HCT116 (cell line): Measurements from ENCODE around the gene MTMR6. TPM values are rescaled to one million over a fixed set of nuclear protein-coding genes. Genes with fewer than 3 reads are reported as not detected.

Experiments
- ATAC-seq: fragments of 200-7000 bp; cut with Tn5 transposase; 2 replicates; pipeline ENCODE4 v1.9.1; 2020; ENCODE audit warnings: mild to moderate bottlenecking, moderate library complexity
- BruUV-seq: library from RNA; stranded (reverse); fragments of 400-500 nt; replicated peaks from 2 replicates; lab custom pipeline; 2021; lab: Mats Ljungman, UMichigan
- CTCF ChIA-PET: fragments of 300-600 bp; sonication (Branson Sonifier 250); formaldehyde crosslinking; loops from one replicate; lab custom pipeline; 2021; ENCODE audit warnings: antibody characterized with exemption; lab: Charles Lee
- POLR2A ChIA-PET: fragments of 300-600, 350-600 bp; sonication (Branson Sonifier 250); formaldehyde crosslinking; loops from one replicate; lab custom pipeline; 2021; ENCODE audit warnings: antibody characterized with exemption; lab: Charles Lee
- RAD21 ChIA-PET, 2 experiments: fragments of 300-600 bp; sonication (Branson Sonifier 250); formaldehyde crosslinking; loops; one replicate each; lab custom pipeline; 2023; ENCODE audit warnings: low total read pairs in 2 of 2; ENCODE audit not compliant: uncharacterized antibody in 2 of 2, unreplicated experiment in 2 of 2, low non-redundant PET in 1 of 2; lab: Charles Lee
- DNase-seq: peaks from one replicate; pipeline ENCODE4 v3.0.0-alpha.2; 2010; ENCODE audit warnings: low read depth, low spot score
- H2AFZ ChIP-seq: fragments of 200-600 bp; shearing (Covaris generic), sonication (generic); 2 replicates; pipeline ENCODE4 v1.6.1; 2017; ENCODE audit warnings: low read depth, mixed run types, mixed read lengths, antibody characterized with exemption, low read length; ENCODE audit not compliant: poor library complexity, severe bottlenecking
- H3K27ac ChIP-seq: 2 replicates; pipeline ENCODE4 v1.5.1; 2012; ENCODE audit warnings: low read depth, low read length
- H3K27me3 ChIP-seq: fragments of 200-600 bp; sonication (generic); 2 replicates; pipeline ENCODE4 v1.6.1; 2016; ENCODE audit warnings: mixed run types, low read length, mixed read lengths; ENCODE audit not compliant: insufficient read depth
- H3K36me3 ChIP-seq, 2 experiments: fragments of 200-500 bp in 1 of 2; fragments of 200-600 bp in 1 of 2; sonication (Bioruptor generic) in 1 of 2; sonication (generic) in 1 of 2; 2 replicates each; pipeline versions ENCODE4 v1.5.1 to v1.6.1; 2014 to 2016; ENCODE audit warnings: low read length in 2 of 2, inconsistent platforms in 1 of 2, mixed read lengths in 1 of 2, mixed run types in 1 of 2; ENCODE audit not compliant: insufficient read depth in 2 of 2, control insufficient read depth in 1 of 2
- H3K4me1 ChIP-seq, 2 experiments: fragments of 200-600 bp in 1 of 2; sonication (generic) in 1 of 2; 2 replicates each; pipeline versions ENCODE4 v1.5.1 to v1.6.1; 2012 to 2017; ENCODE audit warnings: low read length in 2 of 2, inconsistent platforms in 1 of 2, mild to moderate bottlenecking in 1 of 2, mixed read lengths in 1 of 2, mixed run types in 1 of 2, moderate library complexity in 1 of 2; ENCODE audit not compliant: insufficient read depth in 2 of 2, control insufficient read depth in 1 of 2
- H3K4me2 ChIP-seq: fragments of 200-600 bp; sonication (generic); 2 replicates; pipeline ENCODE4 v1.6.1; 2017; ENCODE audit warnings: mixed run types, low read length, mixed read lengths
- H3K4me3 ChIP-seq, 2 experiments: fragments of 200-600 bp in 1 of 2; sonication (generic) in 1 of 2; replicated peaks in 1 of 2; 2 replicates each; pipeline ENCODE4 v1.5.1; 2011 to 2016; ENCODE audit warnings: low read length in 2 of 2, control low read depth in 1 of 2, low read depth in 1 of 2, mild to moderate bottlenecking in 1 of 2, mixed read lengths in 1 of 2, mixed run types in 1 of 2
- H3K79me2 ChIP-seq: fragments of 200-600 bp; sonication (generic); 2 replicates; pipeline ENCODE4 v1.6.1; 2017; ENCODE audit warnings: mild to moderate bottlenecking, mixed run types, low read length, moderate library complexity, mixed read lengths; ENCODE audit not compliant: insufficient read depth
- H3K9ac ChIP-seq: fragments of 200-600 bp; sonication (generic); 2 replicates; pipeline ENCODE4 v1.6.1; 2016; ENCODE audit warnings: low read length, mixed read lengths
- H3K9me2 ChIP-seq: fragments of 200-600 bp; sonication (generic), shearing (Covaris generic); 2 replicates; pipeline ENCODE4 v1.6.1; 2017; ENCODE audit warnings: mixed run types, mild to moderate bottlenecking, moderate library complexity; ENCODE audit not compliant: insufficient read depth
- H3K9me3 ChIP-seq, 2 experiments: fragments of 200-500 bp in 1 of 2; fragments of 200-600 bp in 1 of 2; sonication (Bioruptor generic) in 1 of 2; sonication (generic) in 1 of 2; 2 replicates each; pipeline ENCODE4 v1.6.1; 2014 to 2017; ENCODE audit warnings: low read length in 2 of 2, mixed read lengths in 2 of 2, inconsistent platforms in 1 of 2, low read depth in 1 of 2, mild to moderate bottlenecking in 1 of 2, mixed run types in 1 of 2, moderate library complexity in 1 of 2; ENCODE audit not compliant: control insufficient read depth in 1 of 2, insufficient read depth in 1 of 2
- H4K20me1 ChIP-seq: fragments of 200-600 bp; sonication (generic), shearing (Covaris generic); 2 replicates; pipeline ENCODE4 v1.6.1; 2017; ENCODE audit warnings: mixed run types, mild to moderate bottlenecking, moderate library complexity; ENCODE audit not compliant: insufficient read depth
- CBX3 ChIP-seq: IDR thresholded peaks from 2 replicates; pipeline ENCODE4 v1.6.1; 2012; ENCODE audit warnings: low read depth
- CEBPB ChIP-seq: IDR thresholded peaks from 2 replicates; pipeline ENCODE4 v1.6.1; 2012; ENCODE audit warnings: low read depth
- EGR1 ChIP-seq: IDR thresholded peaks from 2 replicates; pipeline ENCODE4 v1.6.1; 2012; ENCODE audit warnings: low read depth
- EZH2 ChIP-seq: fragments of 200-600 bp; sonication (generic); IDR thresholded peaks from 2 replicates; pipeline ENCODE4 v1.6.1; 2017; ENCODE audit warnings: antibody characterized with exemption, mixed run types
- EZH2phosphoT487 ChIP-seq: fragments of 200-600 bp; IDR thresholded peaks from 2 replicates; pipeline ENCODE4 v1.6.1; 2018; ENCODE audit warnings: antibody characterized with exemption, borderline replicate concordance
- FOSL1 ChIP-seq: IDR thresholded peaks from 2 replicates; pipeline ENCODE4 v1.6.1; 2012; ENCODE audit warnings: low read depth
- JUND ChIP-seq: IDR thresholded peaks from 2 replicates; pipeline ENCODE4 v1.6.1; 2012
- POLR2A ChIP-seq: IDR thresholded peaks from 2 replicates; pipeline ENCODE4 v1.7.0; 2011; ENCODE audit warnings: borderline replicate concordance; ENCODE audit not compliant: insufficient read depth, insufficient read length; ENCODE audit errors: extremely low read depth
- SIN3A ChIP-seq: IDR thresholded peaks from 2 replicates; pipeline ENCODE4 v1.6.1; 2012; ENCODE audit warnings: low read depth
- YY1 ChIP-seq: IDR thresholded peaks from 2 replicates; pipeline ENCODE4 v1.6.1; 2011; ENCODE audit warnings: low read length, low read depth, moderate library complexity, mild to moderate bottlenecking; ENCODE audit not compliant: insufficient replicate concordance; ENCODE audit errors: extremely low read depth
- ZFX ChIP-seq: fragments of 450-650 bp; IDR thresholded peaks from 2 replicates; pipeline ENCODE4 v1.6.1; 2017
- intact Hi-C: fragments of 100-400 bp; cut with micrococcal nuclease; formaldehyde crosslinking; loops from 2 replicates; pipeline ENCODE4 v1.10.0; 2022
- total RNA-seq: library from RNA; stranded (reverse); gene quantifications from one replicate; pipeline ENCODE4 v1.2.1, GENCODE V29; 2021; ENCODE audit not compliant: unreplicated experiment
- TF ChIP-seq, protein P1 (sequence below): IDR thresholded peaks from 2 replicates; pipeline ENCODE4 v1.6.1; 2012; ENCODE audit warnings: low read depth
- TF ChIP-seq, protein P2 (sequence below): IDR thresholded peaks from 2 replicates; pipeline ENCODE4 v1.6.1; 2012
- TF ChIP-seq, protein P3 (sequence below): IDR thresholded peaks from 2 replicates; pipeline ENCODE4 v1.6.1; 2012

Gene MTMR6
- total RNA-seq, 1 experiment from 2014 or later: 11.4 TPM

DNA sequence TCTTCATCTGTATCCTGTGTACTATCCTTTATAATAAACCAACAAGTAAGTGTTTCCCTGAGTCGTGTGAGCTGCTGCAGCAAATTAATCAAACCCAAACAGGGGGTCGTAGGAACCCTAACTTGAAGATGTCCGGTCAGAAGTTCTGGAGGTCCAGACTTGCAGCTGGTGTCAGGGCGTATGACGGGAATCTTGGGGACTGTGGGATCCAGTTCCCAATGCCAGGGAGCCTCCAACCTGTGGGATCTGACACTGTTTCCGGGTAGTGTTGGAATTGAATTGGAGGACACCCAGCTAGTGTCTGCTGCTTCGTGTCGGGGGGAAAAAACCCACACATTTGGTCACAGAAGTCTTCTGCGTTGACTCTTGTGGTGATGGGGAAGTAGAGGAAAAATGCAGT is 63.1 kb downstream of the MTMR6 start (continued):
- TF ChIP-seq, protein P1, sequence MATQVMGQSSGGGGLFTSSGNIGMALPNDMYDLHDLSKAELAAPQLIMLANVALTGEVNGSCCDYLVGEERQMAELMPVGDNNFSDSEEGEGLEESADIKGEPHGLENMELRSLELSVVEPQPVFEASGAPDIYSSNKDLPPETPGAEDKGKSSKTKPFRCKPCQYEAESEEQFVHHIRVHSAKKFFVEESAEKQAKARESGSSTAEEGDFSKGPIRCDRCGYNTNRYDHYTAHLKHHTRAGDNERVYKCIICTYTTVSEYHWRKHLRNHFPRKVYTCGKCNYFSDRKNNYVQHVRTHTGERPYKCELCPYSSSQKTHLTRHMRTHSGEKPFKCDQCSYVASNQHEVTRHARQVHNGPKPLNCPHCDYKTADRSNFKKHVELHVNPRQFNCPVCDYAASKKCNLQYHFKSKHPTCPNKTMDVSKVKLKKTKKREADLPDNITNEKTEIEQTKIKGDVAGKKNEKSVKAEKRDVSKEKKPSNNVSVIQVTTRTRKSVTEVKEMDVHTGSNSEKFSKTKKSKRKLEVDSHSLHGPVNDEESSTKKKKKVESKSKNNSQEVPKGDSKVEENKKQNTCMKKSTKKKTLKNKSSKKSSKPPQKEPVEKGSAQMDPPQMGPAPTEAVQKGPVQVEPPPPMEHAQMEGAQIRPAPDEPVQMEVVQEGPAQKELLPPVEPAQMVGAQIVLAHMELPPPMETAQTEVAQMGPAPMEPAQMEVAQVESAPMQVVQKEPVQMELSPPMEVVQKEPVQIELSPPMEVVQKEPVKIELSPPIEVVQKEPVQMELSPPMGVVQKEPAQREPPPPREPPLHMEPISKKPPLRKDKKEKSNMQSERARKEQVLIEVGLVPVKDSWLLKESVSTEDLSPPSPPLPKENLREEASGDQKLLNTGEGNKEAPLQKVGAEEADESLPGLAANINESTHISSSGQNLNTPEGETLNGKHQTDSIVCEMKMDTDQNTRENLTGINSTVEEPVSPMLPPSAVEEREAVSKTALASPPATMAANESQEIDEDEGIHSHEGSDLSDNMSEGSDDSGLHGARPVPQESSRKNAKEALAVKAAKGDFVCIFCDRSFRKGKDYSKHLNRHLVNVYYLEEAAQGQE: no peak
- TF ChIP-seq EZH2 (no peak), FOSL1 (no peak)

DNA sequence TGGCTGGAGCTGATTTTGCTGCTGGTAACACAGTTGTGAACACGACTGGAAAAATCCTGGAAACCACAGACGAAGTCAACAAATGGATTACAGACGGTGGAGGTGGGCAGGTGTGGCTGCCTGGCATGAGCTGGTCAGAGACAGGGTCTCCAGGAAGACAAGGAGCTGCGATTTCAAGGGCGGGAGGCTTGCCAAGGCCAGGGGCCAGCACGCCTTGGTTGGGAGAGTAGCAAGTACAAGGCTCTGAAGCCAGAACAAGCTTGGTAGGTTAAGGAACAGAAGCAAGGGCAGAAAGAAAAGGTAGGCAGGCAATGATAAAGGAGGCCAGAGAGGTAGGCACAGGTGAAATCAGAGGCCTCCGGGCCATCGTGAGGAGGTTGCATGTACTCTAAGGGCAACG is 64.5 kb downstream of the MTMR6 start:
- Histone ChIP-seq H3K27me3 (no peaks in the 10 kb centered on the region), H3K9me3 (no peaks in the 10 kb centered on the region), H3K4me2 (no peak overlapping the region), H3K9me2 (no peaks in the 10 kb centered on the region), H2AFZ (no peak overlapping the region), H3K27ac (no peak overlapping the region), H3K4me1 (no peaks in the 10 kb centered on the region), H4K20me1 (no peaks in the 10 kb centered on the region), H3K36me3 (no peaks in the 10 kb centered on the region), H3K79me2 (no peaks in the 10 kb centered on the region), H3K4me3 (no peak overlapping the region), H3K9ac (no peak overlapping the region)
- intact Hi-C loops: loop anchor here (10.0 kb wide), 1 partner anchor 62 kb away; the partner anchor contains the start of gene MTMR6
- CTCF ChIA-PET: no interaction called here
- no TSS peak for BruUV-seq
- POLR2A ChIA-PET: no interaction called here
- TF ChIP-seq, protein P1: no peak
- TF ChIP-seq EZH2phosphoT487 (no peak), SIN3A (no peak), CBX3 (no peak), FOSL1 (no peak), EZH2 (no peak), CEBPB (no peak), EGR1 (no peak), YY1 (no peak), POLR2A (no peak), JUND (no peak), ZFX (no peak)
- TF ChIP-seq, protein P2, sequence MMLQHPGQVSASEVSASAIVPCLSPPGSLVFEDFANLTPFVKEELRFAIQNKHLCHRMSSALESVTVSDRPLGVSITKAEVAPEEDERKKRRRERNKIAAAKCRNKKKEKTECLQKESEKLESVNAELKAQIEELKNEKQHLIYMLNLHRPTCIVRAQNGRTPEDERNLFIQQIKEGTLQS: no peak
- TF ChIP-seq, protein P3, sequence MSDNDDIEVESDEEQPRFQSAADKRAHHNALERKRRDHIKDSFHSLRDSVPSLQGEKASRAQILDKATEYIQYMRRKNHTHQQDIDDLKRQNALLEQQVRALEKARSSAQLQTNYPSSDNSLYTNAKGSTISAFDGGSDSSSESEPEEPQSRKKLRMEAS: no peak
- DNase-seq (no peak), ATAC-seq (no peak)
- RAD21 ChIA-PET: no interaction called here
